ENCODE measurements around the gene CAP2.

CAP2 gene

GRCh38 chr6:17478946-17479345, 85.6 kb downstream of the CAP2 start:
- Histone ChIP-seq H3F3A (ENCODE audit: control insufficient read depth, insufficient read depth) (no peaks in the 10 kb centered on the region), H3K79me2 (ENCODE audit: control insufficient read depth, low read length) (no peaks in the 10 kb centered on the region), H3K27ac (ENCODE audit: low read depth, low read length) (no peak overlapping the region), H3K36me3 (ENCODE audit: control insufficient read depth, low read length) (no peaks in the 10 kb centered on the region), H3K9me2 (replicated peaks; ENCODE audit: control insufficient read depth, low read length) (no peaks in the 10 kb centered on the region), H4K20me1 (ENCODE audit: control insufficient read depth, insufficient read depth, low read depth, low read length) (no peaks in the 10 kb centered on the region), H3K4me2 (ENCODE audit: low read length) (no peak overlapping the region), H3K4me3 (ENCODE audit: low read length) (no peak overlapping the region), H3K4me1 (ENCODE audit: control insufficient read depth, low read length) (no peaks in the 10 kb centered on the region), H3K27me3 (ENCODE audit: control insufficient read depth, low read length) (no peaks in the 10 kb centered on the region), H3K9me3 (ENCODE audit: control insufficient read depth, insufficient read depth, low read length) (no peaks in the 10 kb centered on the region)
- TF ChIP-seq, protein P1, sequence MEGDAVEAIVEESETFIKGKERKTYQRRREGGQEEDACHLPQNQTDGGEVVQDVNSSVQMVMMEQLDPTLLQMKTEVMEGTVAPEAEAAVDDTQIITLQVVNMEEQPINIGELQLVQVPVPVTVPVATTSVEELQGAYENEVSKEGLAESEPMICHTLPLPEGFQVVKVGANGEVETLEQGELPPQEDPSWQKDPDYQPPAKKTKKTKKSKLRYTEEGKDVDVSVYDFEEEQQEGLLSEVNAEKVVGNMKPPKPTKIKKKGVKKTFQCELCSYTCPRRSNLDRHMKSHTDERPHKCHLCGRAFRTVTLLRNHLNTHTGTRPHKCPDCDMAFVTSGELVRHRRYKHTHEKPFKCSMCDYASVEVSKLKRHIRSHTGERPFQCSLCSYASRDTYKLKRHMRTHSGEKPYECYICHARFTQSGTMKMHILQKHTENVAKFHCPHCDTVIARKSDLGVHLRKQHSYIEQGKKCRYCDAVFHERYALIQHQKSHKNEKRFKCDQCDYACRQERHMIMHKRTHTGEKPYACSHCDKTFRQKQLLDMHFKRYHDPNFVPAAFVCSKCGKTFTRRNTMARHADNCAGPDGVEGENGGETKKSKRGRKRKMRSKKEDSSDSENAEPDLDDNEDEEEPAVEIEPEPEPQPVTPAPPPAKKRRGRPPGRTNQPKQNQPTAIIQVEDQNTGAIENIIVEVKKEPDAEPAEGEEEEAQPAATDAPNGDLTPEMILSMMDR (IDR thresholded peaks at IDR 0.05; ENCODE audit: low read depth, low read length, poor library complexity, severe bottlenecking), result no peak
- no peak for TF ChIP-seq EZH2phosphoT487 (IDR thresholded peaks at IDR 0.05; ENCODE audit: borderline replicate concordance, low read length)

GRCh38 chr6:17480476-17480875, 87.1 kb downstream of the CAP2 start:
- no peaks in the 10 kb centered on the region for H3K36me3 ChIP-seq (ENCODE audit: control insufficient read depth, low read length)
- no peaks in the 10 kb centered on the region for H4K20me1 ChIP-seq (ENCODE audit: control insufficient read depth, insufficient read depth, low read depth, low read length)

DNA sequence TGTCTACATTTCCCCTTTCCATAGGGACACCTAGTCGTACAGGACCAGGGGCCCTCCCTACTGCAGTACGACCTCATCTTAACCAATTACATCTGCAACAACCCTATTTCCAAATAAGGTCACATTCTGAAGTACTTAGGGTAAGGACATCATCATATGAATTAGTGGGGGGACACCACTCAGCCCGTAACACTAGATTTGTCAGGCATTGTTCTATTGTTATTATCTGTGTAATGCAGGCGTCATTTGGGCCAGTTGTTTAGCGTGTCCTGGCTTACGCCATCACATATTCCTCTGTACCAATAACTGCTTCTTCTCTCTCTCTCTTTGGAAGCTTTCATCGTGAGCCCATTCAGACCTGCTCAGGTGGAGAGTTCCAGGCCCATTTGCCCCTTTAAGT, 89.3 kb downstream of the CAP2 start:
- Histone ChIP-seq H3K27ac (ENCODE audit: low read depth, low read length) (no peak overlapping the region), H3K27me3 (ENCODE audit: control insufficient read depth, low read length) (no peaks in the 10 kb centered on the region), H3K36me3 (ENCODE audit: control insufficient read depth, low read length) (no peaks in the 10 kb centered on the region), H3K4me2 (ENCODE audit: low read length) (no peak overlapping the region), H4K20me1 (ENCODE audit: control insufficient read depth, insufficient read depth, low read depth, low read length) (no peaks in the 10 kb centered on the region), H3K4me3 (ENCODE audit: low read length) (no peak overlapping the region), H3F3A (ENCODE audit: control insufficient read depth, insufficient read depth) (no peaks in the 10 kb centered on the region), H3K9me3 (ENCODE audit: control insufficient read depth, insufficient read depth, low read length) (no peaks in the 10 kb centered on the region), H3K79me2 (ENCODE audit: control insufficient read depth, low read length) (no peaks in the 10 kb centered on the region), H3K4me1 (ENCODE audit: control insufficient read depth, low read length) (no peaks in the 10 kb centered on the region), H3K9me2 (replicated peaks; ENCODE audit: control insufficient read depth, low read length) (no peaks in the 10 kb centered on the region)
- no peak for TF ChIP-seq EZH2phosphoT487 (IDR thresholded peaks at IDR 0.05; ENCODE audit: borderline replicate concordance, low read length)
- TF ChIP-seq, protein P1 (IDR thresholded peaks at IDR 0.05; ENCODE audit: low read depth, low read length, poor library complexity, severe bottlenecking), result no peak

More at GRCh38 chr6:17480476-17480875, 87.1 kb downstream of the CAP2 start:
- H3K4me2 ChIP-seq (ENCODE audit: low read length), result no peak overlapping the region
- H3F3A ChIP-seq (ENCODE audit: control insufficient read depth, insufficient read depth), result no peaks in the 10 kb centered on the region
- no peak overlapping the region for H3K27ac ChIP-seq (ENCODE audit: low read depth, low read length)
- no peak for TF ChIP-seq EZH2phosphoT487 (IDR thresholded peaks at IDR 0.05; ENCODE audit: borderline replicate concordance, low read length)
- TF ChIP-seq, protein P1 (IDR thresholded peaks at IDR 0.05; ENCODE audit: low read depth, low read length, poor library complexity, severe bottlenecking), result no peak
- no peaks in the 10 kb centered on the region for H3K79me2 ChIP-seq (ENCODE audit: control insufficient read depth, low read length)
- H3K4me3 ChIP-seq (ENCODE audit: low read length), result no peak overlapping the region
- H3K27me3 ChIP-seq (ENCODE audit: control insufficient read depth, low read length), result no peaks in the 10 kb centered on the region
- no peaks in the 10 kb centered on the region for H3K9me2 ChIP-seq (replicated peaks; ENCODE audit: control insufficient read depth, low read length)
- no peaks in the 10 kb centered on the region for H3K9me3 ChIP-seq (ENCODE audit: control insufficient read depth, insufficient read depth, low read length)
- H3K4me1 ChIP-seq (ENCODE audit: control insufficient read depth, low read length), result no peaks in the 10 kb centered on the region

Data from DOHH2 (cell line).